Measurements from ENCODE around the gene FAT2. TPM values are rescaled to one million over a fixed set of nuclear protein-coding genes. Genes with fewer than 3 reads are reported as not detected.

FAT2 gene
- total RNA-seq, 1 experiment from 2014 or later, result not detected

DNA sequence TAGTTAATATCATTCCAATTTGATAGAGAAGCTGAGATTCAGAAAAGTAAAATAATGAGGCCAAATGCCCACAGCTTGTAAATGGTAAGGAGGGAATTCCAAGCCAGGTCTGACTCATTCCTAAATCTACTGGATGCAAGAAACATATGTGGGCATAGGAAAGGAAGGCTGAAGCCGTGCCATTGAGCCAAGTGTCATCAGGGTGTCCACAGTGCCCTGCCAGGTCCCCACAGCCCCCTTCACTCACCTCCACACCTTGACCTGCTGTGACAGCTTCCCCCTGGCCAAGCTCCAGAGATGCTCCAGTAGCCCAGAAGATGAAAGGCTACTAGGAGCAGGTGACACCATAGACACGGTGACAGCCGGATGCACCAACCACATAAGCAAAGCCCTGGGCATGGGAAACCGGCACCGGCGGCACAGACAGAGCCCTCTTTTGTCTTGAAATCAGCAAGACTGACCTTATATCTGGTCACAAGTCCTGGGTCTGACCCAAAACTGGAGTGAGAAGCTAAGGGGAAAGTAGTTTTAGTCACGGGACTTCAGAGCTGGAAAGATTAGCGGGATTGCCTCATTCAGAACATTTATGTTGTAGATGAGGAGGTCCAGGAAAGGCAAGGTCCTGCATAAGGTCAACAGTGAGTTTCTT, 20.1 kb upstream of the FAT2 start:
- POLR2A ChIA-PET (ENCODE audit: low non-redundant PET), result no interaction called here
- H3K4me3 ChIP-seq (ENCODE audit: low read depth, low read length, poor library complexity, severe bottlenecking), result no peak overlapping the region
- TF ChIP-seq, protein P1, sequence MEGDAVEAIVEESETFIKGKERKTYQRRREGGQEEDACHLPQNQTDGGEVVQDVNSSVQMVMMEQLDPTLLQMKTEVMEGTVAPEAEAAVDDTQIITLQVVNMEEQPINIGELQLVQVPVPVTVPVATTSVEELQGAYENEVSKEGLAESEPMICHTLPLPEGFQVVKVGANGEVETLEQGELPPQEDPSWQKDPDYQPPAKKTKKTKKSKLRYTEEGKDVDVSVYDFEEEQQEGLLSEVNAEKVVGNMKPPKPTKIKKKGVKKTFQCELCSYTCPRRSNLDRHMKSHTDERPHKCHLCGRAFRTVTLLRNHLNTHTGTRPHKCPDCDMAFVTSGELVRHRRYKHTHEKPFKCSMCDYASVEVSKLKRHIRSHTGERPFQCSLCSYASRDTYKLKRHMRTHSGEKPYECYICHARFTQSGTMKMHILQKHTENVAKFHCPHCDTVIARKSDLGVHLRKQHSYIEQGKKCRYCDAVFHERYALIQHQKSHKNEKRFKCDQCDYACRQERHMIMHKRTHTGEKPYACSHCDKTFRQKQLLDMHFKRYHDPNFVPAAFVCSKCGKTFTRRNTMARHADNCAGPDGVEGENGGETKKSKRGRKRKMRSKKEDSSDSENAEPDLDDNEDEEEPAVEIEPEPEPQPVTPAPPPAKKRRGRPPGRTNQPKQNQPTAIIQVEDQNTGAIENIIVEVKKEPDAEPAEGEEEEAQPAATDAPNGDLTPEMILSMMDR (conservative IDR thresholded peaks at IDR 0.05; ENCODE audit: low read depth, low read length), result no peak
- no peak for TF ChIP-seq EZH2 (IDR thresholded peaks at IDR 0.05; ENCODE audit: borderline replicate concordance, low read depth, low read length, poor library complexity, severe bottlenecking)
- no peak for DNase-seq (ENCODE audit: low spot score)
- no peak overlapping the region for H3K27ac ChIP-seq (ENCODE audit: low read depth, low read length, poor library complexity, severe bottlenecking)
- H3K27me3 ChIP-seq (replicated peaks; ENCODE audit: insufficient read depth, low read depth, low read length, poor library complexity), result peaks cover 8% of the 10 kb centered on the region
- CTCF ChIA-PET, result no interaction called here
- intact Hi-C loops (cut with micrococcal nuclease; ENCODE audit: unreplicated experiment), result no loop called here
- H3K36me3 ChIP-seq (ENCODE audit: insufficient read depth, low read length, poor library complexity, severe bottlenecking), result no peaks in the 10 kb centered on the region
- no peaks in the 10 kb centered on the region for H3K9me3 ChIP-seq (ENCODE audit: low read depth, low read length, poor library complexity, severe bottlenecking)
- peaks cover under 1% of the 10 kb centered on the region for H3K4me1 ChIP-seq (ENCODE audit: insufficient read depth, low read length, poor library complexity, severe bottlenecking)
- no TSS peak for BruUV-seq (replicated peaks)

DNA sequence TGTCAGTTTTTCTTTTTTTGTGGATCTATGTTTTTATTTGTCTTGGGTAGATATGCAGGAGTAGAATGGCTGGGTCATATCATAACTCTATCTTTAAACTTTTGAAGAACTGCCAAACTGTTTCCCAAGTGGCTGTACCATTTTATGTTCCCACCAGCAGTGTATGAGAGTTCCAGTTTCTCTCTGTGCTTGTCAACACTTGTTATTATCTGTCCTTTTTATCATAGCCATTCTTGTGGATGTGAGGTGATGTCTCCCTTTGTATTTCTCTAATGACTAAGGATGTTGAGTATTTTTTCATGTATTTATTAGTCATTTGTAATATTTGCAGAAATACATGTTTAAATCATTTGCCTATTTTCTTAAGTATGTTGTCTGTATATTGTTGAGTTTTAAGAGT, 17.4 kb upstream of the FAT2 start:
- no peak for DNase-seq (ENCODE audit: low spot score)
- ChIA-PET CTCF (no interaction called here), POLR2A (ENCODE audit: low non-redundant PET) (no interaction called here)
- intact Hi-C loops (cut with micrococcal nuclease; ENCODE audit: unreplicated experiment), result no loop called here
- TF ChIP-seq, protein P1 (conservative IDR thresholded peaks at IDR 0.05; ENCODE audit: low read depth, low read length), result no peak
- no peak for TF ChIP-seq EZH2 (IDR thresholded peaks at IDR 0.05; ENCODE audit: borderline replicate concordance, low read depth, low read length, poor library complexity, severe bottlenecking)
- Histone ChIP-seq H3K27me3 (replicated peaks; ENCODE audit: insufficient read depth, low read depth, low read length, poor library complexity) (peaks cover 27% of the 10 kb centered on the region), H3K9me3 (ENCODE audit: low read depth, low read length, poor library complexity, severe bottlenecking) (no peaks in the 10 kb centered on the region), H3K27ac (ENCODE audit: low read depth, low read length, poor library complexity, severe bottlenecking) (no peak overlapping the region), H3K36me3 (ENCODE audit: insufficient read depth, low read length, poor library complexity, severe bottlenecking) (no peaks in the 10 kb centered on the region), H3K4me1 (ENCODE audit: insufficient read depth, low read length, poor library complexity, severe bottlenecking) (peaks cover 6% of the 10 kb centered on the region), H3K4me3 (ENCODE audit: low read depth, low read length, poor library complexity, severe bottlenecking) (no peak overlapping the region)
- BruUV-seq (replicated peaks), result no TSS peak

DNA sequence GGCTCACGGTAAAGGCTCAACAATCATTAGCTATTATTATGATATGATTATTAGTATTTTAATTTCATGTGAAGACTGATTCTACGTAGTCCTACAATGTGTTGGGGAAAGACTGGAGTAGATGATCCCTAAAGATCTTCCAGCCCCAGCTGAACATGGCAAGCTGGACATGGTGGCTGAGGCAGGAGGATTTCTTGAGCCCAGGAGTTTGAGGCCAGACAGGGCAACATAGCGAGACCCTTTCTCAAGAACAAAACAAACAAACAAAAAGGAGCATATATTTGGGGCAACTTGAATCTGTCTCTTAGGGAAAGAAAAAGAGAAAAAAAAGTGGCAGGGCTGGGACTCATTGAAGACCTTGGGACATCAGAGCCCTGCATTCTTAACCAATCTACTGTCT, 16.2 kb upstream of the FAT2 start:
- TF ChIP-seq, protein P1 (conservative IDR thresholded peaks at IDR 0.05; ENCODE audit: low read depth, low read length), result no peak
- TF ChIP-seq EZH2 (IDR thresholded peaks at IDR 0.05; ENCODE audit: borderline replicate concordance, low read depth, low read length, poor library complexity, severe bottlenecking), result no peak
- Histone ChIP-seq H3K27me3 (replicated peaks; ENCODE audit: insufficient read depth, low read depth, low read length, poor library complexity) (peaks cover 35% of the 10 kb centered on the region), H3K9me3 (ENCODE audit: low read depth, low read length, poor library complexity, severe bottlenecking) (no peaks in the 10 kb centered on the region), H3K36me3 (ENCODE audit: insufficient read depth, low read length, poor library complexity, severe bottlenecking) (no peaks in the 10 kb centered on the region), H3K4me1 (ENCODE audit: insufficient read depth, low read length, poor library complexity, severe bottlenecking) (peaks cover 6% of the 10 kb centered on the region), H3K4me3 (ENCODE audit: low read depth, low read length, poor library complexity, severe bottlenecking) (no peak overlapping the region), H3K27ac (ENCODE audit: low read depth, low read length, poor library complexity, severe bottlenecking) (no peak overlapping the region)
- BruUV-seq (replicated peaks), result no TSS peak
- intact Hi-C loops (cut with micrococcal nuclease; ENCODE audit: unreplicated experiment), result no loop called here
- ChIA-PET POLR2A (ENCODE audit: low non-redundant PET) (no interaction called here), CTCF (no interaction called here)
- no peak for DNase-seq (ENCODE audit: low spot score)
